ENCODE data around the gene SLC16A12.

- TF ChIP-seq POLR2AphosphoS5 (IDR thresholded peaks at IDR 0.05; ENCODE audit: low read depth, low read length) (no peak), POLR2A (IDR thresholded peaks at IDR 0.05; ENCODE audit: low read depth, low read length) (no peak)
Observed at GRCh38 chr10:89547853-89548513, 12.6 kb upstream of the SLC16A12 start.
